ENCODE measurements around the gene CCDC175.

CCDC175 gene

DNA sequence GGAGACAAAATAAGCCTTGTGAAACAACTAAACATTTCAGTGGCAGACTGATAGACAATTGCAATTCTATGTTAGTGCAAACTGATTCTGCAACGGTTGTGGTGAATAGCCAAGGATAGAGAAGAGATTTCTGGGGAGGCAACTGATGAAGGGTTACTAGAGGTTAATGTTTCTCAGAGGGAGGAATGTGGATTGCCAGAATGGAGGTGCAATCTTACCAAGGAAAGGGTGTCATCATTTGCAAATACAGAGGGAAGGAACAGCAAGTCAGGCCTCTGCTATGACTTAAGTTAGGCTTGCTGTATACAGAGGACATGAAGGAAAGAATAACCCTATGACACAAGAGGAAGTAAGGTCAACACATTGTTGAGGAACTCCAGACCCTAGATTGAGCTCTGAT is 35.8 kb downstream of the CCDC175 start:
- no peak for DNase-seq (ENCODE audit: low read depth)

DNA sequence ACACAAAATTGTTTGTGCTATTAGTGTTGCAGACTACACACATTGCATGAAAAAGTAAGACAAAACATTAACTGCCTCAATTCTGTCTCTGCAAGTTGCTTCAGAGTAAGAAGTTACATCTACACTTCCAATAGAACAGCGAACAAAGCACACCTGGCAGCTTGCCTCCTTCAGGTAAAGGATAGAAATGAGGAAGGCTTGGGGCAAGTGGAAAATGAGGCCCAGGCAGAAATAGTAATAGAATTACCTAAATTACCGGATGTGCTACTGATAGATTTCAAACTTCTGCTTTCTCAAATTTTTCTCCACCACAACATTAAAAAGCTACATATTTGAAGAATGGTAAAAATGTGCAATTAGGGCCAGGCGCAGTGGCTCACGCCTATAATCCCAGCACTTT is 37.7 kb downstream of the CCDC175 start:
- DNase-seq (ENCODE audit: low read depth), result no peak

DNA sequence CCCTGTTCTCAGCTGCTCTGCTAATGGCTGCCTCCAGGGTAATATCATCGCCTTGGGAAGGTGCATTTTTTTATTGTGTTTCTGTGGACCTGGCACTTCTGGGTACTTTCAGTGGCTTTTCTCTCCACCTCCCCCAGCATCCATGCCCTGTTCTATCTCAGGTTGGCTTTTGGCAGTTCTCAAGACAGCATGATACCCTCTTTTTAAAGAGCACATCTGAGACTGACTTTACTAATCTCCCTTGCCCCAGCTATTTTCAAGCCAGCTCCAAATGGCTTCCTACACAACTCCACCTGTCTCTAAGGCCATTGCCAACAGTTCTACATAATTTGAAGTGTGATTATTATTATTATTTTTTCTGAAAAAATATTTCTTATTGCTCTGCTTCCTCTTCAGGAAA is 39.1 kb downstream of the CCDC175 start:
- no peak for DNase-seq (ENCODE audit: low read depth)

DNA sequence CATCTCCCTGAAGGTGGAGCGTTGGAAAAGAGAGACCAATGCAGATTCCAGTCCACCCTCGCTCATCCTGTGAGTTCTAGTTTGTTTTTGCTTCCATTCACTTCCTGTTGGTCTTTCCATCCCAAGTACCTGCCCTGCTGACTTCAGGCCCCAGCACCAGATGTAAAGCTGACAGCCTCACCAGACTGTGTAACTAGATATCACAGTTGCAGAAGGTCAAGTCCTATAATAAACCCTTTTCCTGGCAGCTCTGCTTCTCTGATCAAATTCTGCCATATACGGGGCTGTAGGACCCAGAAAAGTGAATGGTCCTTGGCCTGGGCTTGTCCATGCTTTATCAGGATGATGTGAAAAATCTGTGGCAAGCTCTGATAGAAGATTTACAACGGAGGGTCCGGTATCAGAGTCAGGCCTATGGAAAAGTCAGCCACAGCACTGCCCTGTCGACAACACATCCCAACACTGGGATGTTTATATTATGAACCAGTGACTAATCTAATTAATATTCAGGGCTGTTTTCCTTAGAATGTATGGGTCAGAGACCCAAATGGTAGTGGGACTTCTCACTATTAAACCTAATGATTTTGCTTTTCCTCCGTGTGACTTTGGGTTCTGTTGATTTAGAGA is 42.1 kb downstream of the CCDC175 start:
- no peak for DNase-seq (ENCODE audit: low read depth)

DNA sequence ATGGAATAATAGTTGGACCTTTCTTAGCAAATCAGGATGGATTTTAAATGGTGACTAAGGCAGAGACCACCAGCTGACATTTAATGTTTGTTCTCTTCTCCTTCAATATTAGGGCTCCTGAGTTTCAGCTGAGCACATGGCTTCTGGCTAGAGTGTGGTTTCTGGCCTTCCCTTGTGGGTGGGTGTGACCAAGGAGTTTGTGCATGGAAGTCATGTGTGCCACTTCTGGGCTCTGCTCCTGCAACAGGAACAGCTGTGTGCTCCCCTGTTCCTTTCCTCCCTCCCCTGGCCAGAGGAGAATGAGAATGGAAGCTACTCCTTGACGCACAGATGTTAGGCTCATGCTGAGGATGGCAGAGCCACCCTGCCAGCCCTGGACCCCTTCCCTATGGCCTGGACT is 44.2 kb downstream of the CCDC175 start:
- no peak for DNase-seq (ENCODE audit: low read depth)

DNA sequence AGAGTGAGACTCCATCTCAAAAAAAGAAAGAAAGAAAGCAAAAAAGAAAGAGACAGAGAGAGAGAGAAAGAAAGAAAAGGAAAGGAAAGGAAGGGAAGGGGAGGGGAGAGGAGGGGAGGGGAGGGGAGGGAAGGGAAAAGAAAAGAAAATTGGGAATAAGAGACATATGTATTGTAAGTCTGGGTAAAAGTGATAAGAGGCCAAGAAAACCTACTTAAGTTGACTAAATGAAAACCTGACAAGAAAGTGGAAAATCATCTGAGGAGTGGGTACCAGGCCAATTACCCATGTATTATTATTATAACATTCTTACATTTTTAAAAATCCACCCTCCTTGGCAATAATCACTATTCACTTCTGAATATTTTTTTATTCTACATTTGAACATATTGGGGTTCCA is 46.3 kb downstream of the CCDC175 start:
- DNase-seq (ENCODE audit: low read depth), result no peak

DNA sequence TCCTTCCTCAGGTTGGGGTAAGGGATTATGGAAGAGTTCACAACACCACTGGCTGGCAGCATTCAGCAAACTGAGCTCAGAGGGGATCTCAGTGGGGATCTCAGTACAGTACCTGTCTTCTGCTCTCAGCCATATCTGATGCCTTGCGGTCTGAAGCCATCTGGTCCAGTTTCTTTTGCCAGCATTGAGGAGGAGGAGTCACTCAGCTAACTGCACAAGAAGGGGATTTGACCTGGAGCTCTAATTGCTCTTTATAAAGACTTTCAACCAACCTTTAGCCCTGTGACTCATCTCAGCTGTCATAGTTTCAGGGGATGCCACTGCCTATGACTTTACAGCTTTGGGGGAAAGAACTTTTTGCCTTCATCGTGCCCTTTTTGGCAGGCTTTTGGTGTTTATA is 47.4 kb downstream of the CCDC175 start:
- no peak for DNase-seq (ENCODE audit: low read depth)

DNA sequence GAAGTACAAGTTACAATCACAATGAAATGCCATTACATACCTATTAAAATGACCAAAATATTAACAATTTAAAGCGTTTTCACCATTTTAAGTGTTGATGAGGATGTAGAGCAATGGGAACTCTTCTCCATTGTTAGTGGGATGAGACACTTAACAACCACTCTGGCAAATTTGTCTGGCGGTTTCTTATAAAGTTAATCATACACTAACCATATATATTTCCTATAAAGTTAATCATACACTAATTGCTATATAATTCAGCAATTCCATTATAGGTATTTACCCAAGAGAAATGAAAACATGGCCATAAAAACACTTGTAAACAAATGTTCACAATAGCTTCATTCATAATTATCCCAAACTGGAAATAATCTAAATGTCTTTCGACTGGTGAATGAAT is 56.4 kb downstream of the CCDC175 start:
- DNase-seq (ENCODE audit: low read depth), result no peak

DNA sequence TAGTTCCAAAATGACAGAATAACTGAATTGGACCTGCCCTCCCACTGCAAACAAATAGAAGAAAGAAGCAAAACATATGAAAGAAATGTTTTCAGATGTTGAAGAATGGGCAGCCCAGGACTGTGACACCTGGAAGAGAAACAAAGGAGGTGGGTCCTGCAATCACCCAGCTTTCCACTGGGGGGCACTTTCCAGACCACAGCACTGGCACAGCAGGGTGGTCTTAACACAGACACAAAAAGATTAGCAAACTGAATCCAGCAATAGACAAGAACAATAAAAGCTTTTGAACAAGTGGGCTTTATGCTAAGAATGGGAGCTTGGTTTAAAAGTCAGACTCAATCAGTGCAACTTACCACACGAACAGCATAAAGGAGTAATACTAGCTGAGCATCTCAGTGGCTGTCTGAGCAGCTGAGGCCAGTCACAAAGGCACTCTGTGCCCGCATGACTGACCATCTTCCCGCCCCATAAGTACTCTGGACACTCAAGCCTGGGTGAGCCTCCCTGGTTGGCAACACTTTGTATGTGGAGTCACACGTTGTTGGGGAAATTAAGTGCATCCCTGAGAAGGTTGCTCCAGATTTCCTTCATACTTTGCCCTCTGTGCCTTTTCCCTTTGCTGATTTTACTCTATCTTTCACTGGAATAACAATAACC is 64.6 kb downstream of the CCDC175 start:
- no peak for DNase-seq (ENCODE audit: low read depth)

DNA sequence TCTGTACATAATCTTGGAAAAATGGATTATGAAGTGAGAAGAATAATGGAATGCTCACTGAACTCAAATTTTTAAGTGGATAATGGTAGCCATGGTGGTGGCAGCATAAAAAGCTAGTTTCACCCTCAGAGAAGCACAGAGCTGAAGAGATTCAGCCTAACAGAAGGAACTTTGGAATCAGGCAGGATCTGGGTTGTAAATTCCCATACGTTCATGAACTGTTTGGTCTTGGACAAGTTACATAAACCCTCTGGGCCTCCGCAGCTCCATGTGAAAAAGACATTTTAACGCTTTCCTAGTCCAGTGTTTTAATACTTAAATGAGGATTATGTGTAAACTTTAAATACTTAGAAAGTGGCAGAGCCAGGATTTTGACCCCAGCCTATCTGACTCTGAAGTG is 65.6 kb downstream of the CCDC175 start:
- DNase-seq (ENCODE audit: low read depth), result no peak

DNA sequence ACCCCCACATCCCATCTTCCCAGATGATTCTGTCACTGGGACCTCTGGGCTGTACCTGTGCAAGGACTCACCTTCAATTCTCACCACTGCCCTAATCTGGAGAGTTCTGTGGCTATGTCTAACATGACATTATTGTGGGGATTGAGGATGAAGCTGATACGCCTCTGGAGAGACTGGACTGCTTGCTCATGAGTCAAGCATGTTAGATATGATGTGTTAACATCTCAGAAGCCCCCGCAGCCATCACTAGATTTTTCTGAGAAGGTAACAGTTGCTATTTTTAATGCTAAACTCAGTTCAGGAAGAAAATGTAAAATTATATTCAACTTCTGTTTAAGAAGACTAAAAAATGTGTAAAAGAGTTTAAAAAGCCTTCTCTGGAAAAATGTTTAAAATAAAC is 66.6 kb downstream of the CCDC175 start:
- DNase-seq (ENCODE audit: low read depth), result no peak

DNA sequence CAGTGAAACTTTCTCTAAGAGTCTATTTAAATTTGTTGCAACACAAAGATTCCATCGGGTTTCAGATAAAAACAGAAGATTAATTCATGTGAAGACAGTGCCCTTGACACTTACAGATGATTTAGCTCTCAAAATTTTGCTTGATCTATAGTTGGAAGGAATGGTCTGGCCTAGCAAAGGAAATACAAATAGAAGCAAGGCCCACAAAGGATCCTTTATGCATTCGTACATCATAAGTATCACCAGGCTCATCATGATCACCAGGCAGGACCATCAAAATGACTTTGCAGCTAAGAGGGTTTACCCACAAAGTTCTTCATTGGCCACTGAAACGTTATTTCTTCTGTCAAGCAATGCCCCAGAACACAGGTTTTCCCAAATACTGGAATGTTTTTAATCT is 67.5 kb downstream of the CCDC175 start:
- DNase-seq (ENCODE audit: low read depth), result no peak

DNA sequence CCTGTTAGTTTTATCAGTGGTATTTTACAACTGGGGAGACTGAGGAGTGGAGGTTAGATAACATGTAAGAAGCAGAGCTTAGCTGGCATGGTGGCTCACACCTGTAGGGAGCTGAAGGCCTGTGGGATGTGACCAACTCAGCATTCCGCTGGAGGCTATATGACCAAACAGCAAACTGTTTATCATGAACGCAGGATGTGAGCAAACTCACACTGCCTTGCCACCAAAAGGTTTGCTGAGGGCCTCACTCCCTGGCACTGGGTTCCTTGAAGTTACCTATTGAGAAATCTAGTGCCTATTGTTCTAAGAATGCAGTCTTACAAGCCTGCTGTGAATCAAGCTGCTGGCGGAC is 68.9 kb downstream of the CCDC175 start:
- DNase-seq (ENCODE audit: low read depth), result no peak

DNA sequence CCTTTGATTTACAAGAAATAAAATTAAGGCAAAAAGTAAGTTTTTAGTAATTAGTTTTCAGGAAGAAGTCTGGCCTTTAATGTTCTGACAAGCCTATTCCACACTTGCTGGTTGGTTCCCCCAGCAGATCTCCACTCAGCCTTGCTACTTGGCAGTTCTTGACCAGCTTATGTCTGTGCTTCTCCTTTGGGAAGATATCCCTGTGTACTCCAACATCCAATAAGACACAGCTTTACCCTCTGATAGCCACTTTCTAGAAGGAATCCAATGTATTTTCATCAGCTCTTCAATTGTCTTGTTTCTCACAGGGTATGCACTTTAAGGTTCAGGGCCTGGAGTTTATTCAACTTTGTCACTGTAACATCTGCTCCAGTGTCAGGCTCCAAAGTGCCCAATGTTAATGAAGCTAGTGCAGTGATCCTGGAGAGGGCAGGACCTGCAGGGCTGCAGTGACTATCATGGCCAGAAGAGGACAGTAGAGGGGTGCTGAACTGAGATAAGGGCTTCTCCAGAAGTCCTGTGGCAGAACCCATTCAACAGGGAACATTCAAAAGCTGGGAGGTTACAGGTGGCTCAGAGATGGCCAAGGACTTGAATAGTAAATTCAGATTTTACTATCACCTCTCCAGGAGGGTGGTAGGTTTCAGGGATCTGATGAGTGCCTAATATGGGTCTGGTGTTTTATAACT is 69.4 kb downstream of the CCDC175 start:
- peak; percentile 19 for DNase-seq (ENCODE audit: low read depth)

DNA sequence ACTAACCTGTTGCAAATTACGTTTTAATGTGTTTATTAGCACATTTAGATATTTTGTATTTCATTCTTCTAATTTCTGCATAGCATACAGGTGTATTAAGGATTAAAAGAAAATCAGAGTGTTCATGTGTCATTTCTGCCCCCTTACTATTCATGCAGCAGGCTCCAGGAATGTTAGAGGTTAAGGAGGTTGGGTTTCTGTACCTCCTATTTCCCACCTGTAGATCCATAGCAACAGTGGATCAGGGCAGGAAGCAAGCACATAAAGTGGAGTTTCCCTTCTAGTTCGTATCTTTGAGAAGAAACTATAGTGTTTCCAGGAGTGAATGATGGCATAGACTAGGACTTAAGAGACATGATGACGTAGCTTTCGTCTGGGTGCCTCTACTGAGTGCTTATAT is 73.4 kb downstream of the CCDC175 start:
- no peak for DNase-seq (ENCODE audit: low read depth)

DNA sequence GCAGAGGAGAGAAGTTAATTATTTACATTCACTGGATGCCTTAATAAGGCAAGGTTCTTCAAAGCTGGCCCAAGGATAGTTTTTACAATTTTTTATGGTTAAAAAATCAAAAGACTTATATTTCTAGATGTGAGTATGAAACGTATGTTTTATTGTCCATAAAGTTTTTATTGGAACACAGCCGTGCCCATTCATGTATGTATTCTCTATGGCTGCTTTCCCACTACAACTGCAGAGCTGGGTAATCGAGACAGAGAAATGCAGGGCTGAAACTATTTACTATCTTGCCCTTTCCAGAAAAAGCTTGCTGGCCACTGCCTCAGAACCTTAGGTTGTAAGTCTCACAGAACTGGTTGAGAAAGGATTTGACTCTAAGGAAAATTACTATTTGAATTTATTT is 75.9 kb downstream of the CCDC175 start:
- DNase-seq (ENCODE audit: low read depth), result no peak

DNA sequence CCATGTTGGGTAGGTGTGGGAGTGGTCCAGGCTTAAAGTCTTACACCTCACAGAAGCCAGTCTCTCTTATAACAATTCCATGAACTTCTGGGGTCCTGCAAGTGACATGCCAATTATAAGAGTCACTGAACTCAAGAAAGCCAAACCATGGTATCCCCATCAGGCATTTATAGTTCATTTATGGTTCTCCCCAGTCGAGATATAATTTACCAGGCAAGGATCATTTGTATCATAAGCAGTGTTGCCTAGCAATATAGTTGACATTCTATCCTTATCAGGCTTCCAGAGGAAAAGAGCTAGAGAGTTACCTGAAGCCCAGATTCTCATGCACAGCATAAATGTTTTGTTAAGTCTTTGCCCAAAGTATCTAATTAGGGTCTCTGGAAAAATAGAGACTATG is 84.2 kb downstream of the CCDC175 start:
- no peak for DNase-seq (ENCODE audit: low read depth)

DNA sequence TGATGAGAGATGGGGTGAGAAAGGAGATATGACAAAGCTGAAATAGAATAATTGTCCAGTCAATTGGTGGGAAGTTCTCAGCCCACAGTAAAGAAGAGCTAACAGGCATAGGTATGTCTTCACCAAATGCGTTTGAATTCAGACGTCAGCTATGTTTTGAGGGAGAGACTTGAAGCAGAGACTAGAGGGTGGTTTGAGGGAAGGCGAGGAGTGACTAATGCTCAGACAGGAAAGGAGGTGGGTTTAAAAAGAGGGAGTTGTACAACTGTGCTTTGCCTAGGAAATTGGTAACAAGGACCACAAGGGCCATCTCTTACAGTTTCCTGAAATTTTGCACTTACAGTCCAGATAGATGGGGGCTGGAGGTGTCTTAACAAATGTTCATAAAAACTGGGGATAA is 85.9 kb downstream of the CCDC175 start:
- DNase-seq (ENCODE audit: low read depth), result no peak

DNA sequence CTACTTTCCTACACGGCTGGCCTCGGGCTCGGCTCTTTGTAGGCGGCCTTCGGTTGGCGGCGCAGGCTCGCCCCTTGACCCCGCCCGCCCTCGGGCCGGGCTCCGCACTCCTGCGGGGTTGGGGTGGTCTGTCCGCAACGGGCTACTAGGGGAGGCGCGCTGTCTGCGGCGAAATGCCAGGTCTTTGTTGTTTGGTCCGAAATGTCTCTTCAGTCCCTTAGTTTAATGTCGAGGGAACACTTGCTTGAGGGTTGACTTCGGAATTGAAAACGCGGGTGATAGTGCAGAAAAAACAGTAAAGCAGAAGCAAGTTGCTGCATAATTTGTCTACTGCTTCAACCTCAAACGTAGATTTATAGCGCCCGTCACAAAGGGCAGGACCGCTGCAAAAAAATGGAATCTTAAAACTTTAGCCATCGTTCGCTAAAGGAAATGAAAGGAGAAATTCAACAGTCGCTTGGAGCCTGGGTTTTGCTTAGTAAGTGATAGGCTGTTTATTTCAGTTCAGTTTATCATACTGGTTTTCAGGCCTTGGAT is 91.9 kb downstream of the CCDC175 start:
- no peak for DNase-seq (ENCODE audit: low read depth)

DNA sequence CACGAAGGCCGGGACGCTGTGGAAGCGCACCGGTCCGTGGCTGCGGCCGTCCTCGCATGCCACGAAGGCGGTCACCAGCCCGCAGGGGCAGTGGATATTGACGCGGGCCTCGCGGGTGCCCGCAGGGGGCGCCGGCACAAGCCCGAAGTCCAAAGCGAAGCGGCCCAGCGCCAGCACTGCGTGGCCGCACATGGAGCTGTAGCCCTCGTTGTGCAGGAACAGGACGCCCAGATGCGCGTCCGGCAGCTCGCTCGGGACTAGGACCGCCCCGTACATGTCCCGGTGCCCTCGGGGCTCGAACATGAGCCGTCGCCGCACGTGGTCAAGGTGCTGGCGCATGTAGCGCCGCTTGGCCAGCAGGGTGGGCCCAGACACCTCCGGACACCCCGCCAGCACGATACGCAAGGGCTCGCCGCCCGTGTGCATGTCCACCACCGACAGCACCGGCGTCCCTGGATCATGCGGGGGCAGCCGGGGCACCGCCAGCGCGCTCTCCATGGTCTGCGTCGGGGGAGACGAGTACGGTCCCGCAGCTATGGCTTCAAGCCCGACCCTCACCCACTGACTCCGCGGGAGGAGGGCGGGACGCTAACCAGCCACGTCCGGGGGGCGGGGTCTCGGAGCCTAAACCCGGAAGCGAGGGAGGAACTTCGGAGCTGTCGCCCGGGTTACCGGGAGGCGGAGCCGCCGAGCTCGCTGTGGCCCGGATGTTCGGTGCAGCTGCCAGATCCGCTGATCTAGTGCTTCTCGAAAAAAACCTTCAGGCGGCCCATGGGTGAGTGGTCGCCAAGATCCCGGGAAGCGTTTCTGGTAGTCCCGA is 92.6 kb downstream of the CCDC175 start, which contains the start of the genes JKAMP and L3HYPDH:
Gene JKAMP (plus strand): TSS at position 699 of the 820 bp plus-strand sequence. CDS start 73 bp downstream, at position 772.
Gene L3HYPDH (minus strand): TSS at position 590 of the 820 bp plus-strand sequence. CDS start 92 bp downstream, at position 498.
- peak; percentile 96 for DNase-seq (ENCODE audit: low read depth)

DNA sequence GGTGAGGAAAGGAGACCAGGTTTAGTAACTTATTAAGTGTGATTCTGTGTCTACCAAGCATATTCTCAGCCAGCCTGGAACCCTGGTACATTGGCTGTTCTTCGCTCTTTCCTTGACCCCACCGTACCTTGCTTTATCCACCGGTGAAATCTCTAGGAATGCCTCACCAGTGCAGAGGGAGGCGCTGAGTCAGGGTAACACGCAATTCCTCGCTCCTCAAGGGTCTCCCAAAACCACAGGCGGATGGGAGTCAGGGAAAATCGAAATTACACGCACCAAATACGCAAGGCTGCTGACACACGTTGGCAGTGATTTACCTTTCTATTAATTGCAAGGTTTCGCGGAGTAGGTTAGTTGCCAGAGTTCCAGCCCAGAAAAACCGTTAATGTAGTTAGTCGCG is 93.2 kb downstream of the CCDC175 start:
- no peak for DNase-seq (ENCODE audit: low read depth)
